ENCODE data around the gene NKAIN2.

The NKAIN2 gene

GRCh38 chr6:124074606-124075005, 270.9 kb downstream of the NKAIN2 start:
- Histone ChIP-seq H3K9me3 (ENCODE audit: control insufficient read depth, insufficient read depth, low read depth, low read length) (no peaks in the 10 kb centered on the region), H3K4me1 (ENCODE audit: control insufficient read depth, insufficient read depth, low read length) (peaks cover 33% of the 10 kb centered on the region), H3K27ac (ENCODE audit: extremely low read depth, low read depth, low read length) (peak overlapping the region; percentile 10; the same call in 1 of the 2 replicates), H3K36me3 (ENCODE audit: control insufficient read depth in 2 of 2, insufficient read depth in 1 of 2, low read length in 2 of 2) (no peaks in the 10 kb centered on the region), H3K4me3 (ENCODE audit: low read depth, low read length) (no peak overlapping the region)
- ChIA-PET POLR2A (no interaction called here), CTCF (no interaction called here)
- peak; percentile 89 for TF ChIP-seq ZNF600 (tag by site-specific recombination; IDR thresholded peaks at IDR 0.05)
- TF ChIP-seq YY1 (tag by site-specific recombination; IDR thresholded peaks at IDR 0.05), result no peak
- TF ChIP-seq ZNF548 (tag by site-specific recombination; IDR thresholded peaks at IDR 0.05), result no peak

- Histone ChIP-seq H3K27ac (ENCODE audit: extremely low read depth, low read depth, low read length) (peak overlapping the region; percentile 90), H3K9me3 (ENCODE audit: control insufficient read depth, insufficient read depth, low read depth, low read length) (no peaks in the 10 kb centered on the region), H3K4me3 (ENCODE audit: low read depth, low read length) (no peak overlapping the region), H3K4me1 (ENCODE audit: control insufficient read depth, insufficient read depth, low read length) (peaks cover 36% of the 10 kb centered on the region), H3K36me3 (ENCODE audit: control insufficient read depth in 2 of 2, insufficient read depth in 1 of 2, low read length in 2 of 2) (no peaks in the 10 kb centered on the region)
- CTCF ChIA-PET, result interaction anchor here (0.6 to 0.9 kb wide), 3 partner anchors 9 to 273 kb away, joined by 3 to 8 read pairs (median 4); no protein-coding TSS in a partner anchor
- POLR2A ChIA-PET, result no interaction called here
- TF ChIP-seq ZBTB8A (tag by site-specific recombination; IDR thresholded peaks at IDR 0.05) (peak; percentile 47; the same call in 1 of the 2 replicates), ZNF335 (tag by site-specific recombination; conservative IDR thresholded peaks at IDR 0.05) (peak; percentile 33; the same call in 1 of the 2 replicates), ZNF2 (tag by site-specific recombination; IDR thresholded peaks at IDR 0.05) (peak; percentile 87), ZNF416 (tag by site-specific recombination; IDR thresholded peaks at IDR 0.05) (no peak), ZBTB48 (tag by site-specific recombination; IDR thresholded peaks at IDR 0.05) (no peak), SALL2 (tag by site-specific recombination; IDR thresholded peaks at IDR 0.05; ENCODE audit: borderline replicate concordance) (no peak), OVOL3 (tag by site-specific recombination; IDR thresholded peaks at IDR 0.05) (peak; percentile 74; the same call in 1 of the 2 replicates), ZNF16 (tag by site-specific recombination; IDR thresholded peaks at IDR 0.05; ENCODE audit: low read depth) (no peak), ZNF266 (tag by site-specific recombination; IDR thresholded peaks at IDR 0.05; ENCODE audit: low read depth) (no peak), ZNF654 (tag by site-specific recombination; IDR thresholded peaks at IDR 0.05; ENCODE audit: low read depth) (no peak), ZNF670 (tag by site-specific recombination; IDR thresholded peaks at IDR 0.05; ENCODE audit: low read depth) (no peak), GLI2 (tag by site-specific recombination; IDR thresholded peaks at IDR 0.05; ENCODE audit: borderline replicate concordance, low read depth) (peak; percentile 79; the same call in 1 of the 2 replicates), ZNF24 (tag by site-specific recombination; IDR thresholded peaks at IDR 0.05) (peak; percentile 87), ZNF248 (tag by site-specific recombination; IDR thresholded peaks at IDR 0.05) (no peak), KLF10 (tag by site-specific recombination; IDR thresholded peaks at IDR 0.05) (peak; percentile 76), ZEB2 (tag by site-specific recombination; IDR thresholded peaks at IDR 0.05) (peak; percentile 75; the same call in 1 of the 2 replicates), ZNF548 (tag by site-specific recombination; IDR thresholded peaks at IDR 0.05) (no peak), ZNF624 (tag by site-specific recombination; IDR thresholded peaks at IDR 0.05) (no peak), ZNF785 (tag by site-specific recombination; IDR thresholded peaks at IDR 0.05) (no peak), ZNF19 (tag by site-specific recombination; IDR thresholded peaks at IDR 0.05; ENCODE audit: low read depth) (0 out of 2 replicates have a peak, but pooled peaks have one; percentile 65), ZNF112 (tag by site-specific recombination; IDR thresholded peaks at IDR 0.05) (no peak), RBAK (tag by site-specific recombination; IDR thresholded peaks at IDR 0.05) (no peak), MYNN (tag by site-specific recombination; IDR thresholded peaks at IDR 0.05; ENCODE audit: borderline replicate concordance) (peak; percentile 59; the same call in 1 of the 2 replicates), ZBTB21 (tag by site-specific recombination; IDR thresholded peaks at IDR 0.05) (0 out of 2 replicates have a peak, but pooled peaks have one; percentile 49), GLI4 (tag by site-specific recombination; IDR thresholded peaks at IDR 0.05) (no peak), ZBTB17 (tag by site-specific recombination; IDR thresholded peaks at IDR 0.05) (peak; percentile 95), ZNF701 (tag by site-specific recombination; IDR thresholded peaks at IDR 0.05) (no peak), ZNF133 (tag by site-specific recombination; IDR thresholded peaks at IDR 0.05) (no peak), ZNF777 (tag by site-specific recombination; IDR thresholded peaks at IDR 0.05; ENCODE audit: borderline replicate concordance) (no peak), ZNF140 (tag by site-specific recombination; IDR thresholded peaks at IDR 0.05) (no peak), PRDM4 (tag by site-specific recombination; IDR thresholded peaks at IDR 0.05) (peak; percentile 99)
- TF ChIP-seq, protein P1, sequence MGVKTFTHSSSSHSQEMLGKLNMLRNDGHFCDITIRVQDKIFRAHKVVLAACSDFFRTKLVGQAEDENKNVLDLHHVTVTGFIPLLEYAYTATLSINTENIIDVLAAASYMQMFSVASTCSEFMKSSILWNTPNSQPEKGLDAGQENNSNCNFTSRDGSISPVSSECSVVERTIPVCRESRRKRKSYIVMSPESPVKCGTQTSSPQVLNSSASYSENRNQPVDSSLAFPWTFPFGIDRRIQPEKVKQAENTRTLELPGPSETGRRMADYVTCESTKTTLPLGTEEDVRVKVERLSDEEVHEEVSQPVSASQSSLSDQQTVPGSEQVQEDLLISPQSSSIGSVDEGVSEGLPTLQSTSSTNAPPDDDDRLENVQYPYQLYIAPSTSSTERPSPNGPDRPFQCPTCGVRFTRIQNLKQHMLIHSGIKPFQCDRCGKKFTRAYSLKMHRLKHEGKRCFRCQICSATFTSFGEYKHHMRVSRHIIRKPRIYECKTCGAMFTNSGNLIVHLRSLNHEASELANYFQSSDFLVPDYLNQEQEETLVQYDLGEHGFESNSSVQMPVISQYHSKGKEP (tag by site-specific recombination; IDR thresholded peaks at IDR 0.05), result peak; percentile 71
Measured at GRCh38 chr6:124076336-124077048, 272.8 kb downstream of the NKAIN2 start.
